SK-N-SH (cell line): ENCODE results near the gene UNK.
"Not testable (repeated sequence)": the region's sequence is repeated elsewhere in the genome, so short reads cannot be mapped to it uniquely, and the experiment has no call there.

Source experiments
- CHD2 ChIP-seq: fragments of 150-350 bp; IDR thresholded peaks from 2 replicates; pipeline ENCODE4 v1.6.1; 2018; ENCODE audit warnings: low read length; ENCODE audit not compliant: partially characterized antibody
- CTCF ChIP-seq: fragments of 200-600 bp; sonication (generic); IDR thresholded peaks from 2 replicates; pipeline ENCODE4 v1.6.1; 2017; ENCODE audit warnings: antibody characterized with exemption, mild to moderate bottlenecking, moderate library complexity
- FOXM1 ChIP-seq: IDR thresholded peaks from 2 replicates; pipeline ENCODE4 v1.4.0; 2012; ENCODE audit warnings: low read depth, mild to moderate bottlenecking
- MEF2A ChIP-seq: IDR thresholded peaks from 2 replicates; pipeline ENCODE4 v1.4.0; 2012; ENCODE audit warnings: low read depth, borderline replicate concordance
- MXI1 ChIP-seq: IDR thresholded peaks from 2 replicates; pipeline ENCODE4 v1.6.1; 2012; ENCODE audit warnings: mild to moderate bottlenecking, low read depth, low read length, improper control_type of control experiment
- POLR2AphosphoS5 ChIP-seq: IDR thresholded peaks from 2 replicates; pipeline ENCODE4 v1.6.1; 2012; ENCODE audit warnings: low read depth, low read length
- SMC3 ChIP-seq: IDR thresholded peaks from 2 replicates; pipeline ENCODE4 v1.6.1; 2012; ENCODE audit warnings: low read depth, low read length, improper control_type of control experiment
- TAF1 ChIP-seq: IDR thresholded peaks from 2 replicates; pipeline ENCODE4 v1.6.1; 2012; ENCODE audit warnings: low read depth, mild to moderate bottlenecking, low read length, moderate library complexity, borderline replicate concordance
- TEAD4 ChIP-seq: IDR thresholded peaks from 2 replicates; pipeline ENCODE4 v1.4.0; 2012; ENCODE audit warnings: mild to moderate bottlenecking, borderline replicate concordance; ENCODE audit not compliant: insufficient read depth
- USF1 ChIP-seq: IDR thresholded peaks from 2 replicates; pipeline ENCODE4 v1.4.0; 2012; ENCODE audit warnings: low read depth, borderline replicate concordance
- ZBTB33 ChIP-seq: IDR thresholded peaks from 2 replicates; pipeline ENCODE4 v1.4.0; 2012; ENCODE audit warnings: low read depth, borderline replicate concordance

GRCh38 chr17:75810756-75811155, 26.1 kb downstream of the UNK start:
- not testable (repeated sequence) for TF ChIP-seq POLR2AphosphoS5, MEF2A, FOXM1, CTCF, ZBTB33, USF1, MXI1, SMC3, TEAD4, CHD2, TAF1
